Measurements from ENCODE around the gene CGGBP1. TPM values are rescaled to one million over a fixed set of nuclear protein-coding genes. Genes with fewer than 3 reads are reported as not detected.

The CGGBP1 gene
- 100 to 1,000 TPM; 100 to 103 TPM for total RNA-seq

- peak; percentile 94 for ATAC-seq (replicated peaks)
- Mint-ChIP-seq H3K27me3 (no peaks in the 10 kb centered on the region), H3K27ac (peak within 1 kb of the TSS; percentile 95), H3K9me3 (no peaks in the 10 kb centered on the region), H3K36me3 (ENCODE audit: low read depth) (peaks cover 72% of the 10 kb centered on the region), H3K4me3 (peak within 1 kb of the TSS; percentile 96), H3K4me1 (peaks cover 30% of the 10 kb centered on the region)
Measured at GRCh38 chr3:88058581-88059379, at the start of gene CGGBP1, which contains the start of gene ZNF654. CGGBP1 (minus strand) TSS chr3:88059005; CDS start chr3:88055976, 3,029 bp downstream. ZNF654 (plus strand) TSS chr3:88059255; CDS start chr3:88059320, 65 bp downstream.

GRCh38 chr3:88105325-88105724 lies 46.5 kb upstream of the CGGBP1 start:
- no peak for ATAC-seq (replicated peaks)
- H3K27me3 Mint-ChIP-seq, result no peaks in the 10 kb centered on the region
- no peaks in the 10 kb centered on the region for H3K9me3 Mint-ChIP-seq
- peaks cover 21% of the 10 kb centered on the region for H3K36me3 Mint-ChIP-seq (ENCODE audit: low read depth)
- H3K4me1 Mint-ChIP-seq, result peaks cover 9% of the 10 kb centered on the region
- no peak overlapping the region for H3K4me3 Mint-ChIP-seq
- no peak overlapping the region for H3K27ac Mint-ChIP-seq

DNA sequence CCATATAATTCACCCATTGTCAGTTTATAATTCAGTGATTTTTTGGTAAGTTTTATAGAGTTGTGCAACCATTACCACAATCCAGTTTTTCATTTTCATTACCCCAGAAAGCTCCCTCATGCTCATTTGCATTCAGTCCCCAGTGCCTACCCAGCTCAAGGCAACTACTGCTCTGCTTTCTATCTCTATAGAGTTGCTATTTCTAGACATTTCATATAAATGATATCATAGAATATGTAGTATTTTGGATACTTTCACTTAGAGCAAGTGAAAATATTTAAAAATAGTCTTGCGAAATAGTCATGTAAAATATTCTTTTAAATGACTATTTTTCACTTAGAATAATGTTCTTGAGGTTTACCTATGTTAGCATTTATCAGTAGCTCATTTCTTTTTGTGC lies 42.3 kb upstream of the CGGBP1 start:
- no peaks in the 10 kb centered on the region for H3K27me3 Mint-ChIP-seq
- H3K4me3 Mint-ChIP-seq, result no peak overlapping the region
- H3K27ac Mint-ChIP-seq, result no peak overlapping the region
- peaks cover 38% of the 10 kb centered on the region for H3K36me3 Mint-ChIP-seq (ENCODE audit: low read depth)
- H3K4me1 Mint-ChIP-seq, result peaks cover 18% of the 10 kb centered on the region
- no peak for ATAC-seq (replicated peaks)
- H3K9me3 Mint-ChIP-seq, result peaks cover 6% of the 10 kb centered on the region

DNA sequence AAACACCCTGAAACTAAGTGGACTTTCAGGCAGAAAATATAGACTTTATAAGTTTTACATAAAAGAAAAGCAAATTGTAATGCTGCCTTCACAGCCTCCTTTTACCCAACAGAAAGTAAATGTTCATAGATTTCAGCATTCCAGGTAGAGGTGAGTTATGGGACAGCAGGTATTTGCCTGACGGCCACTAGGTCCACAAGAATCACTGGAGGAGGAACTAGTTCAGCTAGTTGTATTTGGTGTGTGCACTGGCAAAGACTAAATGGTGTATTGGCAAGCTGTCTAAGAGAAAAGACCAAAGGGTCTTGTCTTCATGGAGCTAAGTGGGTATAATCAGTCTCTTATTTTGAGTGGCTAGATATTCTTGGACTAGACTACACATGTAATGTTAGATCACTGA lies 34.5 kb upstream of the CGGBP1 start:
- Mint-ChIP-seq H3K27me3 (no peaks in the 10 kb centered on the region), H3K4me3 (no peak overlapping the region), H3K9me3 (peaks cover 6% of the 10 kb centered on the region), H3K27ac (no peak overlapping the region), H3K4me1 (peaks cover 21% of the 10 kb centered on the region), H3K36me3 (ENCODE audit: low read depth) (peaks cover 92% of the 10 kb centered on the region)
- no peak for ATAC-seq (replicated peaks)

- Mint-ChIP-seq H3K4me1 (peaks cover 17% of the 10 kb centered on the region), H3K4me3 (no peak overlapping the region), H3K36me3 (ENCODE audit: low read depth) (peaks cover 92% of the 10 kb centered on the region), H3K9me3 (no peaks in the 10 kb centered on the region), H3K27ac (no peak overlapping the region), H3K27me3 (no peaks in the 10 kb centered on the region)
- no peak for ATAC-seq (replicated peaks)
Measured at GRCh38 chr3:88092270-88092669, 33.5 kb upstream of the CGGBP1 start.

DNA sequence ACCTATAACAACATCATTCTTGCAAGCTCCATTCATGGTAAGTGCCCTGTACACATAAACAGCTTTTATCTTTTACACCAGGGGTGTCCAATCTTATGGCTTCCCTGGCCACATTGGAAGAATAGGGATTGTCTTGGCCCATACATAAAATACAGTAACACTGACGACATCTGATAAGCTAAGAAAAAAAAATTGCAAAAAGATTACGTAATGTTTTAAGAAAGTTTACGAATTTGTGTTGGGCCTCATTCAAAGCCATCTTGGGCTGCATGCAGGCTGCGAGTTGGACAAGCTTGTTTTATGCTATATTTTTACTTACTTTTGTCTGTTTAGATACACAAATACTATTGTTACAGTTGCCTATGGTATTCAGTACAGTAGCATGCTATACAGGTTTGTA lies 31.9 kb upstream of the CGGBP1 start:
- no peak for ATAC-seq (replicated peaks)
- Mint-ChIP-seq H3K4me3 (no peak overlapping the region), H3K9me3 (no peaks in the 10 kb centered on the region), H3K27ac (no peak overlapping the region), H3K4me1 (peaks cover 14% of the 10 kb centered on the region), H3K27me3 (no peaks in the 10 kb centered on the region), H3K36me3 (ENCODE audit: low read depth) (peaks cover 92% of the 10 kb centered on the region)

GRCh38 chr3:88084097-88084501 lies 25.3 kb upstream of the CGGBP1 start:
- no peak for ATAC-seq (replicated peaks)
- peaks cover 16% of the 10 kb centered on the region for H3K4me1 Mint-ChIP-seq
- no peak overlapping the region for H3K4me3 Mint-ChIP-seq
- H3K27ac Mint-ChIP-seq, result no peak overlapping the region
- peaks cover 61% of the 10 kb centered on the region for H3K36me3 Mint-ChIP-seq (ENCODE audit: low read depth)
- H3K27me3 Mint-ChIP-seq, result no peaks in the 10 kb centered on the region
- H3K9me3 Mint-ChIP-seq, result no peaks in the 10 kb centered on the region

DNA sequence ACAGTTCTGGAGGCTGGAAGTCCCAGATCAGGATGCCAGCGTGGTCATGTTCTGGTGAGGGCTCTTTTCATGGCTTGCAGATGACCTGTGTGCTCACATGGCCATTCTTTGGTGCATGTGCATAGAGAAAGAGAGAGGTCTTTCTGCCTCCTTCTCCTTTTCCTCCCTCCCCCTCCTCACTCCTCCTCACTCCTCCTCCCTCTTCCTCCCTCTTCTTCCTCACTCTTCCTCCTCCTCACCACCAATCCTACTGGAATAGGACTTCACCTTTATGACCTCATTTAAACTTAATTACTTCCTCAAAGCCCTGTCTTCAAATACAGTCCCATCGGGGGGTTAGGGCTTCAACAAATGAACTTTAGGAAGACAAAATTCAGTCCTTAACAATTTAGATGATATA lies 24.0 kb upstream of the CGGBP1 start:
- no peaks in the 10 kb centered on the region for H3K9me3 Mint-ChIP-seq

GRCh38 chr3:88078932-88079331 lies 20.1 kb upstream of the CGGBP1 start:
- peaks cover 39% of the 10 kb centered on the region for H3K4me1 Mint-ChIP-seq
- ATAC-seq (replicated peaks), result no peak
- no peaks in the 10 kb centered on the region for H3K9me3 Mint-ChIP-seq
- H3K27me3 Mint-ChIP-seq, result no peaks in the 10 kb centered on the region
- H3K4me3 Mint-ChIP-seq, result no peak overlapping the region
- H3K36me3 Mint-ChIP-seq (ENCODE audit: low read depth), result peaks cover 20% of the 10 kb centered on the region
- no peak overlapping the region for H3K27ac Mint-ChIP-seq

More for the DNA sequence above, 24.0 kb upstream of the CGGBP1 start:
- no peaks in the 10 kb centered on the region for H3K27me3 Mint-ChIP-seq
- no peak for ATAC-seq (replicated peaks)
- H3K27ac Mint-ChIP-seq, result no peak overlapping the region
- peaks cover 51% of the 10 kb centered on the region for H3K36me3 Mint-ChIP-seq (ENCODE audit: low read depth)
- peaks cover 23% of the 10 kb centered on the region for H3K4me1 Mint-ChIP-seq
- no peak overlapping the region for H3K4me3 Mint-ChIP-seq

DNA sequence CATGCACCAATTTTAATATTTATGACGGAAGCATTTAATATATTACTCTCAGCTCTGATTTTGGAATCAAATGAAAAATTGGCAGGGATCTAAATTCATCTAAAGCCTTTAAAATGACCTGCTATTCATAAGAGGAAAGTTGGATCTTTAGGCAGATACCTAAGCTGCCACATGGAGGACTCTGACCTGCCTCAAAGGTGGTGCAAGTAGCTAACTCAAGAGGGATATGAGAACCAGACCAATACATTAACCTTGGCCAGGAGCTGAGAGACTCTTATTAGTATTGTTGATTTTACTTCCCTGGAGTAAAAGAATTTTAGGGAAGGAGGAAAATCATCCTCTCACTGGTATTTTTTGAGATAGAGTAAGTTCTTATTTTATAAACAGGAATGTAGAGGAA lies 17.9 kb upstream of the CGGBP1 start:
- peaks cover 50% of the 10 kb centered on the region for H3K4me1 Mint-ChIP-seq
- no peaks in the 10 kb centered on the region for H3K27me3 Mint-ChIP-seq
- H3K36me3 Mint-ChIP-seq (ENCODE audit: low read depth), result peaks cover 22% of the 10 kb centered on the region
- ATAC-seq (replicated peaks), result no peak
- no peak overlapping the region for H3K4me3 Mint-ChIP-seq
- H3K9me3 Mint-ChIP-seq, result no peaks in the 10 kb centered on the region
- no peak overlapping the region for H3K27ac Mint-ChIP-seq

DNA sequence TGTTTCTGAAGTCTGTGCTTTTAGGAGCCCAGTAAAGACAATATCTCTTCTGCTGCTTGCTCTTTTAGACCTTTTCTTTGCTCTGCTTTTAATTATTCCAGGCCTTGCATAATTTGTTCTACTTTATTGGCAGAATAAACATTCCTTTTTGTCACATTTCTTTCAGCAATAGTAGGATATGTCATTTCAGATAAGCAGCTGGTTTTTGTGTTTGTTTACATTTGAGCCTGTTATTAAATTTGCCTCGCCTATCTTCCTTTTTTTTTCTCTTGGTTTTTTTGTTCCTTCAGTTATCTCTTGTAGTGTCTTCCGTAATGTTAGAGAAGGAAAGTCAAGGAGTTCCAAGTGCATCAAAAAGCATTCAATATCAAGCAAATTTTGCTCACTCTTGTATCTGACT lies 16.7 kb upstream of the CGGBP1 start:
- ATAC-seq (replicated peaks), result no peak
- H3K9me3 Mint-ChIP-seq, result no peaks in the 10 kb centered on the region
- H3K27ac Mint-ChIP-seq, result no peak overlapping the region
- H3K36me3 Mint-ChIP-seq (ENCODE audit: low read depth), result peaks cover 16% of the 10 kb centered on the region
- peaks cover 42% of the 10 kb centered on the region for H3K4me1 Mint-ChIP-seq
- no peaks in the 10 kb centered on the region for H3K27me3 Mint-ChIP-seq
- H3K4me3 Mint-ChIP-seq, result no peak overlapping the region

DNA sequence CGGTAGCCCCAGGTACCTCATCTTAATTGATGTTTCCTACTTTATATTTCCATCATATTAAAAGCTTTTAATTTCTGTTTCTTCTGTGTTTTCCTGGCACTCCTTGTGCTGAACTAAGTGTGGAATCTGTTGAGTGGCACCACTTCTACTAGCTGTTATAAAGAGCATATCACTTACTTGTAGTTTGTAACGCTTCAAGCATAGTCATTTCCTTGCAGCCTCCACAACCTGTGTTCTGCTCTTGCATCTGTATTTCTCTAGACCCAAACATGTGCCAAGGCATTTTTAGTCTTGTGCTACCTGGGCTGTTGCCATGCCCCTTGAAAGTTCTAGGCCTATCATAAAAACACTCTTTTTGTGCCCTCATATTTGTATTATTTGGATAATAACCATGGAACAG lies 16.3 kb upstream of the CGGBP1 start:
- peaks cover 42% of the 10 kb centered on the region for H3K4me1 Mint-ChIP-seq
- peaks cover 16% of the 10 kb centered on the region for H3K36me3 Mint-ChIP-seq (ENCODE audit: low read depth)
- no peak overlapping the region for H3K27ac Mint-ChIP-seq
- H3K27me3 Mint-ChIP-seq, result no peaks in the 10 kb centered on the region
- no peak overlapping the region for H3K4me3 Mint-ChIP-seq
- H3K9me3 Mint-ChIP-seq, result no peaks in the 10 kb centered on the region
- no peak for ATAC-seq (replicated peaks)

- Mint-ChIP-seq H3K4me3 (peak overlapping the region; percentile 96), H3K27ac (peak overlapping the region; percentile 36), H3K36me3 (ENCODE audit: low read depth) (peaks cover 47% of the 10 kb centered on the region), H3K9me3 (no peaks in the 10 kb centered on the region), H3K4me1 (peaks cover 21% of the 10 kb centered on the region), H3K27me3 (no peaks in the 10 kb centered on the region)
- ATAC-seq (replicated peaks), result no peak
Measured at GRCh38 chr3:88061746-88062145, 2.9 kb upstream of the CGGBP1 start.

- Mint-ChIP-seq H3K4me3 (peak overlapping the region; percentile 96), H3K27ac (peak overlapping the region; percentile 95), H3K9me3 (no peaks in the 10 kb centered on the region), H3K27me3 (no peaks in the 10 kb centered on the region), H3K36me3 (ENCODE audit: low read depth) (peaks cover 65% of the 10 kb centered on the region), H3K4me1 (peaks cover 37% of the 10 kb centered on the region)
- peak; percentile 4 for ATAC-seq (replicated peaks)
Measured at GRCh38 chr3:88059380-88060170, 770 bp upstream of the CGGBP1 start.

- ATAC-seq (replicated peaks), result no peak
- Mint-ChIP-seq H3K4me3 (peak overlapping the region; percentile 96), H3K27me3 (no peaks in the 10 kb centered on the region), H3K9me3 (no peaks in the 10 kb centered on the region), H3K27ac (peak overlapping the region; percentile 95), H3K36me3 (ENCODE audit: low read depth) (peaks cover 76% of the 10 kb centered on the region), H3K4me1 (peaks cover 34% of the 10 kb centered on the region)
Measured at GRCh38 chr3:88058306-88058580, 562 bp downstream of the CGGBP1 start.

Measured in activated T-helper 17 cell treated with anti-CD3 and anti-CD28 coated beads, Interleukin-2, amount 50 U/mL, for 72 hours (primary cell).